ENCODE measurements around the gene GPRC5B. TPM values are rescaled to one million over a fixed set of nuclear protein-coding genes. Genes with fewer than 3 reads are reported as not detected.

GPRC5B gene
- total RNA-seq, 1 experiment from 2014 or later, result 137 TPM

GRCh38 chr16:19840524-19841110 lies 44.0 kb downstream of the GPRC5B start:
- no peak overlapping the region for H2BK15ac ChIP-seq (ENCODE audit: low read depth, low read length)
- peaks cover 12 to 17% of the 10 kb centered on the region in 2 experiments for H3K4me1 Mint-ChIP-seq
- no peak overlapping the region for H3K27ac Mint-ChIP-seq

More at GRCh38 chr16:19840524-19841110, 44.0 kb downstream of the GPRC5B start:
- no peaks in the 10 kb centered on the region for H3K27me3 Mint-ChIP-seq (ENCODE audit: low read depth)
- H4K8ac ChIP-seq (replicated peaks; ENCODE audit: insufficient read length, low read depth, low read length), result no peak overlapping the region
- no peak overlapping the region for H3K27ac ChIP-seq (ENCODE audit: insufficient read length, low read depth, low read length)
- H3K27me3 ChIP-seq (ENCODE audit: insufficient read depth, low read length), result no peaks in the 10 kb centered on the region
- H2BK5ac ChIP-seq (ENCODE audit: insufficient read length, low read length), result no peak overlapping the region
- peaks cover 6% of the 10 kb centered on the region; the same call in 1 of the 2 replicates for H3K4me1 ChIP-seq (ENCODE audit: insufficient read depth, low read length)
- no peaks in the 10 kb centered on the region for H3K79me2 ChIP-seq (ENCODE audit: insufficient read depth, low read length)
- H3K9me3 Mint-ChIP-seq, result no peaks in the 10 kb centered on the region
- no peaks in the 10 kb centered on the region for H3K79me1 ChIP-seq (ENCODE audit: insufficient read depth, low read depth, low read length, poor library complexity, severe bottlenecking)
- H2AFZ ChIP-seq (ENCODE audit: low read length), result no peak overlapping the region
- H2BK12ac ChIP-seq (ENCODE audit: insufficient read length, low read depth, low read length), result no peak overlapping the region
- H4K5ac ChIP-seq (ENCODE audit: insufficient read length, low read depth, low read length), result no peak overlapping the region
- WGBS (ENCODE audit: extremely low coverage, insufficient read length, low lambda C conversion rate), result no CpG with 5 or more reads among the region's 3 CpGs
- no peaks in the 10 kb centered on the region for H3K23me2 ChIP-seq (ENCODE audit: insufficient read length, low read depth, low read length, poor library complexity, severe bottlenecking)
- no peak overlapping the region for H2BK20ac ChIP-seq (ENCODE audit: low read depth, low read length, poor library complexity, severe bottlenecking)
- H3K23ac ChIP-seq (ENCODE audit: insufficient read length, low read depth, low read length), result no peak overlapping the region
- H3K4ac ChIP-seq (ENCODE audit: low read depth, low read length), result no peak overlapping the region
- H3T11ph ChIP-seq (ENCODE audit: low read length), result no peak overlapping the region
- no peak overlapping the region for H2AK5ac ChIP-seq (ENCODE audit: insufficient read length, low read length)
- no peak for DNase-seq
- TF ChIP-seq CTCF (conservative IDR thresholded peaks at IDR 0.05), result no peak
- no peak overlapping the region for H3K56ac ChIP-seq (ENCODE audit: insufficient read length, low read depth, low read length)
- no peak overlapping the region for H3K18ac ChIP-seq (ENCODE audit: insufficient read length, low read depth, low read length)
- H3K4me2 ChIP-seq (ENCODE audit: insufficient read depth, insufficient read length, low read length), result no peak overlapping the region
- no peak overlapping the region for H3K14ac ChIP-seq (ENCODE audit: insufficient read depth, low read length)
- no peaks in the 10 kb centered on the region for H3K9me3 ChIP-seq (ENCODE audit: control insufficient read depth, low read depth, low read length)
- H2BK120ac ChIP-seq (ENCODE audit: low read depth, low read length, poor library complexity, severe bottlenecking), result no peak overlapping the region
- H4K91ac ChIP-seq (ENCODE audit: insufficient read length, low read depth, low read length), result no peak overlapping the region
- no peak overlapping the region for H3K9ac ChIP-seq (ENCODE audit: extremely low read depth, insufficient read length, low read length)
- H4K20me1 ChIP-seq (ENCODE audit: control insufficient read depth, insufficient read depth, insufficient read length), result no peaks in the 10 kb centered on the region
- H3K4me3 Mint-ChIP-seq, result no peak overlapping the region
- no peaks in the 10 kb centered on the region for H3K36me3 Mint-ChIP-seq (ENCODE audit: insufficient read depth in 1 of 3, low read depth in 3 of 3)

Data from H9 (cell line).